Caco-2 (cell line): ENCODE results near the gene ABLIM2. TPM values are rescaled to one million over a fixed set of nuclear protein-coding genes. Genes with fewer than 3 reads are reported as not detected.

Experiments
- BruUV-seq: library from RNA; stranded (reverse); fragments of 400-500 nt; replicated peaks from 2 replicates; lab custom pipeline; 2021; lab: Mats Ljungman, UMichigan
- CTCF ChIA-PET: fragments of 300-600 bp; sonication (Branson Sonifier 250); formaldehyde crosslinking; loops from one replicate; lab custom pipeline; 2022; ENCODE audit warnings: antibody characterized with exemption; lab: Charles Lee
- POLR2A ChIA-PET: fragments of 300-600 bp; sonication (Branson Sonifier 250); formaldehyde crosslinking; loops from one replicate; lab custom pipeline; 2022; ENCODE audit warnings: antibody characterized with exemption; lab: Charles Lee
- DNase-seq, 2 experiments: peaks; one replicate each; pipeline versions ENCODE4 v3.0.0 to v3.0.0-alpha.2; 2020 to 2022
- H3K27me3 ChIP-seq: replicated peaks from 2 replicates; pipeline ENCODE4 v1.6.0; 2011; ENCODE audit warnings: low read length; ENCODE audit not compliant: control insufficient read depth, insufficient read depth
- H3K36me3 ChIP-seq: 2 replicates; pipeline ENCODE4 v1.5.1; 2011; ENCODE audit warnings: low read length; ENCODE audit not compliant: control insufficient read depth, insufficient read depth
- H3K4me1 ChIP-seq: fragments of 250-450 bp; sonication (Bioruptor Pico); 2 replicates; pipeline ENCODE4 v1.5.1; 2020; ENCODE audit warnings: mild to moderate bottlenecking
- H3K4me3 ChIP-seq: 2 replicates; pipeline ENCODE4 v1.5.1; 2011; ENCODE audit warnings: low read depth, mild to moderate bottlenecking, control low read depth, low read length
- H3K9me3 ChIP-seq: fragments of 250-450 bp; sonication (Bioruptor Pico); 2 replicates; pipeline ENCODE4 v1.5.1; 2020; ENCODE audit warnings: mild to moderate bottlenecking, moderate library complexity
- H3K27ac Mint-ChIP-seq: one replicate; pipeline ENCODE4 v1.8.0; 2022; ENCODE audit warnings: mixed read lengths; ENCODE audit not compliant: unreplicated experiment
- H3K27me3 Mint-ChIP-seq: one replicate; pipeline ENCODE4 v1.8.0; 2022; ENCODE audit warnings: mixed read lengths; ENCODE audit not compliant: insufficient read depth, unreplicated experiment
- H3K36me3 Mint-ChIP-seq: one replicate; pipeline ENCODE4 v1.8.0; 2022; ENCODE audit warnings: mild to moderate bottlenecking, mixed read lengths; ENCODE audit not compliant: insufficient read depth, unreplicated experiment
- H3K4me1 Mint-ChIP-seq: one replicate; pipeline ENCODE4 v1.8.0; 2022; ENCODE audit warnings: low read depth, mixed read lengths; ENCODE audit not compliant: unreplicated experiment
- H3K4me3 Mint-ChIP-seq: one replicate; pipeline ENCODE4 v1.8.0; 2022; ENCODE audit warnings: mild to moderate bottlenecking, moderate library complexity, mixed read lengths; ENCODE audit not compliant: unreplicated experiment
- H3K9me3 Mint-ChIP-seq: one replicate; pipeline ENCODE4 v1.8.0; 2022; ENCODE audit warnings: mixed read lengths; ENCODE audit not compliant: unreplicated experiment
- intact Hi-C: fragments of 100-400 bp; cut with micrococcal nuclease; formaldehyde crosslinking; loops from one replicate; pipeline ENCODE4 v1.10.0; 2022; ENCODE audit not compliant: unreplicated experiment
- total RNA-seq: library from RNA; stranded (reverse); gene quantifications from 2 replicates; pipeline ENCODE4 v1.2.3, GENCODE V29; 2022
- TF ChIP-seq, protein P1 (sequence below), 2 experiments: fragments of 200-600 bp in 1 of 2; IDR thresholded peaks; 1 replicate in 1 of 2; 2 replicates in 1 of 2; pipeline versions ENCODE4 v1.5.1 to v1.8.0; 2011 to 2022; ENCODE audit warnings: antibody characterized with exemption in 1 of 2, control low read depth in 1 of 2, inconsistent platforms in 1 of 2, low read depth in 1 of 2, low read length in 1 of 2, mild to moderate bottlenecking in 1 of 2, moderate library complexity in 1 of 2; ENCODE audit not compliant: insufficient read depth in 1 of 2, severe bottlenecking in 1 of 2, unreplicated experiment in 1 of 2

Gene ABLIM2
- total RNA-seq, 1 experiment from 2014 or later: 0.23 TPM

DNA sequence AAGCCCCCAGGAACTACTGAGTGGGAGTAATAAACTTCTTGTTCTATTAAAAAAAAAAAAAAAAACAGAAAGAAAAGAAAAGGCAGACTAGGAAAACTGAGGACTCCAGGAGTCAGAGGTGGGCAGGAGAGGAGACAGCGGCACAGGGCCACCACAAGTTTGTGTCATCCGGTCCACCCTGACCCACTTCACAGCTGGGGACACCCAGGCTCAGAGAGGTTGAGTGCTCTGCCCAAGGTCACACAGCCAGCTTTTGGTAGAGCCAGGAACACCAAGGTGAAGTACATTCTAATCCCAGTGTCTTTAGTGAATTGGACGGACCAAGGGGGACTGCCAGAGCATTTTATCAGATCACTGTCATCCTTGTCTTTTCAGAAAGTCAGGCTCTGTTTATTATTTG is 16.4 kb upstream of the ABLIM2 start:
- TF ChIP-seq, protein P1, sequence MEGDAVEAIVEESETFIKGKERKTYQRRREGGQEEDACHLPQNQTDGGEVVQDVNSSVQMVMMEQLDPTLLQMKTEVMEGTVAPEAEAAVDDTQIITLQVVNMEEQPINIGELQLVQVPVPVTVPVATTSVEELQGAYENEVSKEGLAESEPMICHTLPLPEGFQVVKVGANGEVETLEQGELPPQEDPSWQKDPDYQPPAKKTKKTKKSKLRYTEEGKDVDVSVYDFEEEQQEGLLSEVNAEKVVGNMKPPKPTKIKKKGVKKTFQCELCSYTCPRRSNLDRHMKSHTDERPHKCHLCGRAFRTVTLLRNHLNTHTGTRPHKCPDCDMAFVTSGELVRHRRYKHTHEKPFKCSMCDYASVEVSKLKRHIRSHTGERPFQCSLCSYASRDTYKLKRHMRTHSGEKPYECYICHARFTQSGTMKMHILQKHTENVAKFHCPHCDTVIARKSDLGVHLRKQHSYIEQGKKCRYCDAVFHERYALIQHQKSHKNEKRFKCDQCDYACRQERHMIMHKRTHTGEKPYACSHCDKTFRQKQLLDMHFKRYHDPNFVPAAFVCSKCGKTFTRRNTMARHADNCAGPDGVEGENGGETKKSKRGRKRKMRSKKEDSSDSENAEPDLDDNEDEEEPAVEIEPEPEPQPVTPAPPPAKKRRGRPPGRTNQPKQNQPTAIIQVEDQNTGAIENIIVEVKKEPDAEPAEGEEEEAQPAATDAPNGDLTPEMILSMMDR (IDR thresholded peaks at IDR 0.05; ENCODE audit: insufficient read depth in 1 of 2, low read depth in 1 of 2, low read length in 1 of 2, severe bottlenecking in 1 of 2, unreplicated experiment in 1 of 2): no peak
- Histone ChIP-seq H3K4me3 (no peak overlapping the region), H3K36me3 (no peaks in the 10 kb centered on the region), H3K4me1 (0 out of 2 replicates have a peak, but pooled peaks cover 6% of the 10 kb centered on the region), H3K9me3 (no peaks in the 10 kb centered on the region), H3K27me3 (no peaks in the 10 kb centered on the region)
- BruUV-seq: no TSS peak
- CTCF ChIA-PET: no interaction called here
- Mint-ChIP-seq H3K9me3 (no peaks in the 10 kb centered on the region), H3K4me3 (no peak overlapping the region), H3K27ac (no peak overlapping the region), H3K27me3 (peaks cover 3% of the 10 kb centered on the region), H3K36me3 (no peaks in the 10 kb centered on the region), H3K4me1 (no peaks in the 10 kb centered on the region)
- no peak for DNase-seq
- POLR2A ChIA-PET: no interaction called here
- intact Hi-C loops: no loop called here

- H3K27ac Mint-ChIP-seq: no peak overlapping the region
- Histone ChIP-seq H3K4me1 (0 out of 2 replicates have a peak, but pooled peaks cover 6% of the 10 kb centered on the region), H3K27me3 (no peaks in the 10 kb centered on the region), H3K36me3 (no peaks in the 10 kb centered on the region), H3K9me3 (peaks cover 2% of the 10 kb centered on the region; the same call in 1 of the 2 replicates), H3K4me3 (no peak overlapping the region)
- intact Hi-C loops: no loop called here
- DNase-seq: no peak
- H3K27me3 Mint-ChIP-seq: peaks cover 3% of the 10 kb centered on the region
- H3K9me3 Mint-ChIP-seq: no peaks in the 10 kb centered on the region
- BruUV-seq: no TSS peak
- H3K4me3 Mint-ChIP-seq: no peak overlapping the region
- H3K4me1 Mint-ChIP-seq: no peaks in the 10 kb centered on the region
- POLR2A ChIA-PET: no interaction called here
- no peaks in the 10 kb centered on the region for H3K36me3 Mint-ChIP-seq
- CTCF ChIA-PET: no interaction called here
- TF ChIP-seq, protein P1 (IDR thresholded peaks at IDR 0.05; ENCODE audit: insufficient read depth in 1 of 2, low read depth in 1 of 2, low read length in 1 of 2, severe bottlenecking in 1 of 2, unreplicated experiment in 1 of 2): no peak
Observed at GRCh38 chr4:8173492-8174242, 15.1 kb upstream of the ABLIM2 start.

DNA sequence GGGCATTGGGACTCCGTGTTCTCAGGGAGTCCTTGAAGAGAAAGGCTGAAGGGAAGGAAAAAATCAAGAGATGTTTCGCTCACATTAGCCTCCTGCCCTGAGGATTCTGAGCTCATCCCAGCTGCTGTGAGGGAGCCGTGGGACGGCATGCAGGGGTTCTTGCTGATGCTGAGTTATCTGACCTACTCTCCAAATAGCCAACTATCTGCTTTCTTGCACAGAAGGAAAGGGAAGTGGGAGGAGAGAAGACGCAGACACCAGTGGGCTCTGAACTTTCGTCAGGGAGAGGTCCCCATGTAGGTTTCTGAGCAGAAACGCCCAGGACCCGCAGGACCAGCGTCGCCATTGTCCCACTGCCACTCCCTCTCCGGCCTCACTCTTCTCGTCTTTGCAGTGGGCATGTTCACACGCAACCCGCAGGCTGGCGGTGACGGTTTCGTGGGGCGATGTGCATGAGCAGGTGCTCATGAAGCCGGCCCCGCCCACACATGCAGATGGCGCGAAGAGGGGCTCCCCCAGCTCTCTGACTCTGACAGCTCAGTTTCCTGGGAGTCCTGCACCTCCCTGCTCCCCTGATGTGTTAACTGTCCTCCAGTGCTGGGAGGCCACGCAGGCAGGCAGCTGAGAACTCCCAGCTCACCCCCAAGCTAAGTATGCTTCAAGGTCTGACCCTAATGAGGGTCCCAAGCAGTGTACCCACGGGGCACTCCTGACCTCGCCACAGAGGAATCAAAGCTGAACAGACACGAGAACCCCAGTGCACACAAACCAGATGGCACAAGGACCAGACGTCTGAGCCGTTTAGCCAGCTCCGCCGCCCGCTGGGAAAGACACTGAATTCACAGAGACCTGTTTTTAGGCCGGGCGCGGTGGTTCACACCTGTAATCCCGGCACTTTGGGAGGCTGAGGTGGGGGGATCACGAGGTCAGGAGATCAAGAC is 13.6 kb upstream of the ABLIM2 start:
- intact Hi-C loops: no loop called here
- no peaks in the 10 kb centered on the region for H3K27me3 ChIP-seq
- Mint-ChIP-seq H3K4me1 (no peaks in the 10 kb centered on the region), H3K9me3 (peaks cover 1% of the 10 kb centered on the region), H3K27me3 (peaks cover 3% of the 10 kb centered on the region), H3K4me3 (no peak overlapping the region), H3K36me3 (no peaks in the 10 kb centered on the region), H3K27ac (no peak overlapping the region)
- H3K4me1 ChIP-seq: 0 out of 2 replicates have a peak, but pooled peaks cover 6% of the 10 kb centered on the region
- no peaks in the 10 kb centered on the region for H3K36me3 ChIP-seq
- no peak overlapping the region for H3K4me3 ChIP-seq
- BruUV-seq: no TSS peak
- ChIA-PET CTCF (no interaction called here), POLR2A (no interaction called here)
- TF ChIP-seq, protein P1 (IDR thresholded peaks at IDR 0.05; ENCODE audit: insufficient read depth in 1 of 2, low read depth in 1 of 2, low read length in 1 of 2, severe bottlenecking in 1 of 2, unreplicated experiment in 1 of 2): no peak
- DNase-seq: no peak
- H3K9me3 ChIP-seq: peaks cover 3% of the 10 kb centered on the region; the same call in 1 of the 2 replicates
